Measurements from ENCODE around the gene ATP6V1B1.

ATP6V1B1 gene

GRCh38 chr2:70921031-70921430 is 14.7 kb upstream of the ATP6V1B1 start:
- no peak overlapping the region for H3K4me3 ChIP-seq (ENCODE audit: low read depth, low read length)
- TF ChIP-seq CTCF (IDR thresholded peaks at IDR 0.05; ENCODE audit: borderline replicate concordance, insufficient read depth, low read depth, low read length), result no peak

GRCh38 chr2:70921839-70922234 is 13.9 kb upstream of the ATP6V1B1 start:
- no peak overlapping the region for H3K4me3 ChIP-seq (ENCODE audit: low read depth, low read length)
- no peak for TF ChIP-seq CTCF (IDR thresholded peaks at IDR 0.05; ENCODE audit: borderline replicate concordance, insufficient read depth, low read depth, low read length)

GRCh38 chr2:70922235-70923234 is 13.2 kb upstream of the ATP6V1B1 start:
- H3K4me3 ChIP-seq (ENCODE audit: low read depth, low read length), result no peak overlapping the region
- TF ChIP-seq CTCF (IDR thresholded peaks at IDR 0.05; ENCODE audit: borderline replicate concordance, insufficient read depth, low read depth, low read length), result no peak

- no peak overlapping the region for H3K4me3 ChIP-seq (ENCODE audit: low read depth, low read length)
- TF ChIP-seq CTCF (IDR thresholded peaks at IDR 0.05; ENCODE audit: borderline replicate concordance, insufficient read depth, low read depth, low read length), result peak; percentile 36; the same call in 1 of the 2 replicates
These were observed 12.2 kb upstream of the ATP6V1B1 start for GRCh38 chr2:70923378-70924015.

GRCh38 chr2:70926042-70926441 is 9.7 kb upstream of the ATP6V1B1 start:
- no peak overlapping the region for H3K4me3 ChIP-seq (ENCODE audit: low read depth, low read length)
- TF ChIP-seq CTCF (IDR thresholded peaks at IDR 0.05; ENCODE audit: borderline replicate concordance, insufficient read depth, low read depth, low read length), result no peak

GRCh38 chr2:70927138-70927537 is 8.6 kb upstream of the ATP6V1B1 start:
- no peak overlapping the region for H3K4me3 ChIP-seq (ENCODE audit: low read depth, low read length)
- TF ChIP-seq CTCF (IDR thresholded peaks at IDR 0.05; ENCODE audit: borderline replicate concordance, insufficient read depth, low read depth, low read length), result no peak

Data from GM12875 (cell line).